RPMI7951 (cell line): ENCODE measurements around the gene GJA9. TPM values are rescaled to one million over a fixed set of nuclear protein-coding genes. Genes with fewer than 3 reads are reported as not detected.

ENCODE experiments used
- DNase-seq: peaks from one replicate; pipeline ENCODE4 v3.0.0-alpha.2; 2012; ENCODE audit warnings: low read depth
- total RNA-seq: library from RNA; depleted of rRNA; stranded (reverse); fragments of >200 nt; shearing (Covaris generic); gene quantifications from 2 replicates; pipeline ENCODE4 v1.2.3, GENCODE V29; 2014; rRNA removed

Gene GJA9
- total RNA-seq, 1 experiment from 2014 or later = not detected

- no peak for DNase-seq
These were observed 49.5 kb downstream of the GJA9 start for GRCh38 chr1:38831731-38832369.

- DNase-seq = no peak
These were observed 52.0 kb downstream of the GJA9 start for GRCh38 chr1:38829368-38829767.

GRCh38 chr1:38827318-38827717 lies 54.1 kb downstream of the GJA9 start:
- no peak for DNase-seq

GRCh38 chr1:38826886-38827285 lies 54.5 kb downstream of the GJA9 start:
- DNase-seq = no peak

GRCh38 chr1:38826262-38826661 lies 55.1 kb downstream of the GJA9 start:
- no peak for DNase-seq

Other genes with a start within 250 kb of the GJA9 start
- 13.0 and 16.8 TPM in 2 replicates for gene RRAGC, start 21.8 kb downstream of the GJA9 start, total RNA-seq
- gene MYCBP, start 8.2 kb downstream of the GJA9 start, total RNA-seq = 37.6 and 42.0 TPM in 2 replicates
- not detected in 2 replicates for gene RHBDL2, start 60.2 kb upstream of the GJA9 start, total RNA-seq
- 42.9 and 43.3 TPM in 2 replicates for gene AKIRIN1, start 109.7 kb upstream of the GJA9 start, total RNA-seq
- 823 and 839 TPM in 2 replicates for gene NDUFS5, start 144.8 kb upstream of the GJA9 start, total RNA-seq